ENCODE measurements around the gene SYPL2. TPM values are rescaled to one million over a fixed set of nuclear protein-coding genes. Genes with fewer than 3 reads are reported as not detected.

SYPL2 gene
- total RNA-seq, 1 donor from 2014 or later: not detected

DNA sequence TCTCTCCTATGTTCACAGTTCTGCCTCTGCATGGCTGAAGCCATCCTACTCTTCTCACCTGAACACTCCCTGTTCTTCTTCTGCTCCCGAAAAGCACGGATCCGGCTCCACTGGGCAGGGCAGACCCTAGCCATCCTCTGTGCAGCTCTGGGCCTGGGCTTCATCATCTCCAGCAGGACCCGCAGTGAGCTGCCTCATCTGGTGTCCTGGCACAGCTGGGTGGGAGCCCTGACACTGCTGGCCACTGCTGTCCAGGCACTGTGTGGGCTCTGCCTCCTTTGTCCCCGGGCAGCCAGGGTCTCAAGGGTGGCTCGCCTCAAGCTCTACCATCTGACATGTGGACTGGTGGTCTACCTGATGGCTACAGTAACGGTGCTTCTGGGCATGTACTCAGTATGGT, 29.4 kb downstream of the SYPL2 start:
- H3K27ac ChIP-seq: no peak overlapping the region
- no peak overlapping the region for H3K9ac ChIP-seq
- peaks cover 5% of the 10 kb centered on the region for H3K36me3 Mint-ChIP-seq
- peaks cover 37% of the 10 kb centered on the region for H3F3A ChIP-seq (ENCODE audit: low read depth)
- H3K4me3 ChIP-seq: no peak overlapping the region
- H3K4me2 ChIP-seq: no peak overlapping the region
- peaks cover 20% of the 10 kb centered on the region for H3K4me1 ChIP-seq
- peak overlapping the region; percentile 94 for H3K4me3 Mint-ChIP-seq
- peaks cover 7% of the 10 kb centered on the region for H4K20me1 ChIP-seq (ENCODE audit: low read depth)
- H3K79me2 ChIP-seq (ENCODE audit: low read depth): peaks cover 6% of the 10 kb centered on the region
- no peak overlapping the region for H2AFZ ChIP-seq (replicated peaks)
- no peak overlapping the region for H3K27ac Mint-ChIP-seq
- peaks cover 5% of the 10 kb centered on the region for H3K27me3 Mint-ChIP-seq (ENCODE audit: insufficient read depth, low read depth)
- no peak for DNase-seq (ENCODE audit: low spot score)
- TF ChIP-seq EZH2 (IDR thresholded peaks at IDR 0.05) (no peak), EZH2phosphoT487 (IDR thresholded peaks at IDR 0.05) (no peak)
- TF ChIP-seq, protein P1, sequence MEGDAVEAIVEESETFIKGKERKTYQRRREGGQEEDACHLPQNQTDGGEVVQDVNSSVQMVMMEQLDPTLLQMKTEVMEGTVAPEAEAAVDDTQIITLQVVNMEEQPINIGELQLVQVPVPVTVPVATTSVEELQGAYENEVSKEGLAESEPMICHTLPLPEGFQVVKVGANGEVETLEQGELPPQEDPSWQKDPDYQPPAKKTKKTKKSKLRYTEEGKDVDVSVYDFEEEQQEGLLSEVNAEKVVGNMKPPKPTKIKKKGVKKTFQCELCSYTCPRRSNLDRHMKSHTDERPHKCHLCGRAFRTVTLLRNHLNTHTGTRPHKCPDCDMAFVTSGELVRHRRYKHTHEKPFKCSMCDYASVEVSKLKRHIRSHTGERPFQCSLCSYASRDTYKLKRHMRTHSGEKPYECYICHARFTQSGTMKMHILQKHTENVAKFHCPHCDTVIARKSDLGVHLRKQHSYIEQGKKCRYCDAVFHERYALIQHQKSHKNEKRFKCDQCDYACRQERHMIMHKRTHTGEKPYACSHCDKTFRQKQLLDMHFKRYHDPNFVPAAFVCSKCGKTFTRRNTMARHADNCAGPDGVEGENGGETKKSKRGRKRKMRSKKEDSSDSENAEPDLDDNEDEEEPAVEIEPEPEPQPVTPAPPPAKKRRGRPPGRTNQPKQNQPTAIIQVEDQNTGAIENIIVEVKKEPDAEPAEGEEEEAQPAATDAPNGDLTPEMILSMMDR (IDR thresholded peaks at IDR 0.05): no peak
- no peaks in the 10 kb centered on the region for H3K9me3 ChIP-seq (ENCODE audit: low read depth)
- H3K9me3 Mint-ChIP-seq: no peaks in the 10 kb centered on the region
- peaks cover 43% of the 10 kb centered on the region for H3K4me1 Mint-ChIP-seq
- H3K36me3 ChIP-seq: no peaks in the 10 kb centered on the region
- H3K27me3 ChIP-seq: no peaks in the 10 kb centered on the region

DNA sequence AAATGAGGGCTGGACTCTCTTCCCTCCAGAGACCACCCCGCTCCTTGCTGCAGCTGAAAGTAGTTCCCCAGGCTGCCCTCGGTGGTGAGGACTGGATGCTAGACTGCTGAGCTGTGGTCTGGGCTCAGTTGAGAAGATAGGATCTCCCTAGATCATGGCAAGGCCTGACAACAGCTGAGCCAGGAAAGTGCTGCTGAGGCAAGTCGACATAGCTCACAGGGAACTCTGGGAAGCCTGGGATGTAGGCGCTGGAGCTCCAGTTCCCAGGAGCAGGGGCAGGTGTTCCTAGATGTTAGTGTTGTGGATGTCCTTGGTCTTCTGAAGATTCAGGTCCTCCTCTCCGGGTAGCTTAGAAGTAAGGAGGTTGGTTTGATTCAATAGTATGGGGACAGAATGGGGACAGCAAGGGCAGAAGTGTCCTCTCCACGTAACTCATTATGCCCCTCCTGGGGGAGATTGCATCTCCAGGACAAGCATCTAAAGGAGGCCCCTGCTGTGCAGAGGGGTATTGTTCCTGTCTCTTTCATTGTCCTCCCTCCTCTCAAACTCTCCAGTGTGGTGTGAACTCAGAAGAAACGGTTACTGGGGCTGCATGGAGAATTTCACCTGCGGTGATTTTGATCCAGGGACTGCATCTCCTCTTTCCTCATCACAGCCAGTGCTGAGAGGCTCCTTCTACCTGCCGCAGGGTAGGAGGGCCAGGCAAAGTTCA, 31.3 kb downstream of the SYPL2 start:
- Mint-ChIP-seq H3K27me3 (ENCODE audit: insufficient read depth, low read depth) (peaks cover 5% of the 10 kb centered on the region), H3K4me3 (no peak overlapping the region), H3K4me1 (peaks cover 61% of the 10 kb centered on the region), H3K36me3 (peaks cover 5% of the 10 kb centered on the region), H3K27ac (no peak overlapping the region), H3K9me3 (no peaks in the 10 kb centered on the region)
- H3K79me2 ChIP-seq (ENCODE audit: low read depth): peaks cover 6% of the 10 kb centered on the region
- H3K9me3 ChIP-seq (ENCODE audit: low read depth): no peaks in the 10 kb centered on the region
- peak overlapping the region; percentile 15 for H3K4me3 ChIP-seq
- H3K36me3 ChIP-seq: no peaks in the 10 kb centered on the region
- H3K27me3 ChIP-seq: no peaks in the 10 kb centered on the region
- TF ChIP-seq, protein P1 (IDR thresholded peaks at IDR 0.05): no peak
- no peak for TF ChIP-seq EZH2 (IDR thresholded peaks at IDR 0.05)
- no peak for TF ChIP-seq EZH2phosphoT487 (IDR thresholded peaks at IDR 0.05)
- peaks cover 37% of the 10 kb centered on the region for H3F3A ChIP-seq (ENCODE audit: low read depth)
- peak; percentile 49 for DNase-seq (ENCODE audit: low spot score)
- peaks cover 20% of the 10 kb centered on the region for H3K4me1 ChIP-seq
- H4K20me1 ChIP-seq (ENCODE audit: low read depth): peaks cover 7% of the 10 kb centered on the region
- peak overlapping the region; percentile 71 for H3K4me2 ChIP-seq
- peak overlapping the region; percentile 27 for H3K9ac ChIP-seq
- no peak overlapping the region for H2AFZ ChIP-seq (replicated peaks)
- peak overlapping the region; percentile 67 for H3K27ac ChIP-seq

DNA sequence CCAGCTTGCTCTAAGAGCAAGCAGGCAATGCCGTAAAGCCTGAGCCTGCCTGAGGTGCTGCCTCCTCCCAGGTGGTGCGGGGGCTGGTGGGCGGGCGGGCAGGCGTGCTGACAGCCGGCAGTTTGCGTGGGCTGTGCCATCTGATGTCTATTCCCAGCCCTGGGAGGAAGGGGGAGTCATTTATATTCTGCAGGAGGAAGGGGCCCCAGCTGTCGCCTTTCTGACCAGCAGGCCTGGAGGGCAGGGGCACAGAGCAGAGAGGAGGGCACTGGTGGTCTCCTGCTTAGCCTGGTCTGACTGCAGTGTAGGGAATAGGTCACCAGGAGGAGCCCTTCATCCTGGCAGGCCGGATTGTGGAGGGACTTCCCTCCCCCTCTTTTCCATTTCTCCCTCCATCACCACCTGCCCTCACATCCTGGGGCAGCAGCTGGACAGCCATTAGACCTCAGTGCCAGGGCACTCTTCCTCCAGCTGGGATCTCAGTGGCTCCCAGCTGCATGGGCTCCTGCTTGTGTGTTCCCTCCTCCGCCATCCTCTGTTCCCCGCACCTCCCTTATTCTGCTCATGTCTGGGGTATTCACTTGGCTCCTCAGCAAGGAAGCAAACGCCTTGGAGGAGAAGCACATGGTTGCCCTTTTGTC, 31.9 kb downstream of the SYPL2 start:
- H3K79me2 ChIP-seq (ENCODE audit: low read depth): peaks cover 6% of the 10 kb centered on the region
- peak overlapping the region; percentile 71 for H3K4me2 ChIP-seq
- peaks cover 20% of the 10 kb centered on the region for H3K4me1 ChIP-seq
- H3K27me3 ChIP-seq: no peaks in the 10 kb centered on the region
- H3K27me3 Mint-ChIP-seq (ENCODE audit: insufficient read depth, low read depth): peaks cover 5% of the 10 kb centered on the region
- DNase-seq (ENCODE audit: low spot score): peak; percentile 81
- peaks cover 5% of the 10 kb centered on the region for H3K36me3 Mint-ChIP-seq
- H3K4me3 ChIP-seq: peak overlapping the region; percentile 15
- H3K27ac ChIP-seq: peak overlapping the region; percentile 67
- no peaks in the 10 kb centered on the region for H3K36me3 ChIP-seq
- H3K4me1 Mint-ChIP-seq: peaks cover 67% of the 10 kb centered on the region
- no peaks in the 10 kb centered on the region for H3K9me3 ChIP-seq (ENCODE audit: low read depth)
- TF ChIP-seq, protein P1 (IDR thresholded peaks at IDR 0.05): peak; percentile 70
- TF ChIP-seq EZH2 (IDR thresholded peaks at IDR 0.05) (no peak), EZH2phosphoT487 (IDR thresholded peaks at IDR 0.05) (no peak)
- no peaks in the 10 kb centered on the region for H3K9me3 Mint-ChIP-seq
- peak overlapping the region; percentile 27 for H3K9ac ChIP-seq
- H3F3A ChIP-seq (ENCODE audit: low read depth): peaks cover 33% of the 10 kb centered on the region
- H4K20me1 ChIP-seq (ENCODE audit: low read depth): peaks cover 7% of the 10 kb centered on the region
- H3K4me3 Mint-ChIP-seq: peak overlapping the region; percentile 57
- no peak overlapping the region for H2AFZ ChIP-seq (replicated peaks)
- no peak overlapping the region for H3K27ac Mint-ChIP-seq

Data from neural progenitor cell (in vitro differentiated cells).